Measurements from ENCODE around the gene SOX13. TPM values are rescaled to one million over a fixed set of nuclear protein-coding genes. Genes with fewer than 3 reads are reported as not detected.

SOX13 gene
- total RNA-seq, 6 experiments from 2014 or later: 9.9 to 13.5 (median 11.1) TPM

- Mint-ChIP-seq H3K36me3 (ENCODE audit: low read depth) (no peaks in the 10 kb centered on the region), H3K27me3 (ENCODE audit: insufficient read depth) (no peaks in the 10 kb centered on the region), H3K4me1 (ENCODE audit: low read depth) (peaks cover 46% of the 10 kb centered on the region), H3K27ac (no peak overlapping the region), H3K4me3 (no peak overlapping the region), H3K9me3 (no peaks in the 10 kb centered on the region)
- DNase-seq: no peak
- no peak for TF ChIP-seq CTCF (IDR thresholded peaks at IDR 0.05)
Measured at GRCh38 chr1:204081791-204082513, 9.0 kb downstream of the SOX13 start.

GRCh38 chr1:204083491-204083890 is 10.6 kb downstream of the SOX13 start:
- Mint-ChIP-seq H3K9me3 (no peaks in the 10 kb centered on the region), H3K27me3 (ENCODE audit: insufficient read depth) (no peaks in the 10 kb centered on the region; the same call in 1 of the 2 replicates), H3K36me3 (ENCODE audit: low read depth) (no peaks in the 10 kb centered on the region), H3K27ac (no peak overlapping the region), H3K4me3 (no peak overlapping the region), H3K4me1 (ENCODE audit: low read depth) (peaks cover 47% of the 10 kb centered on the region)
- no peak for TF ChIP-seq CTCF (IDR thresholded peaks at IDR 0.05)
- DNase-seq: no peak

- no peak overlapping the region for H3K4me3 Mint-ChIP-seq
- no peak for TF ChIP-seq CTCF (IDR thresholded peaks at IDR 0.05)
- H3K27me3 Mint-ChIP-seq (ENCODE audit: insufficient read depth): no peaks in the 10 kb centered on the region; the same call in 1 of the 2 replicates
- H3K9me3 Mint-ChIP-seq: no peaks in the 10 kb centered on the region
- DNase-seq: no peak
- peaks cover 51% of the 10 kb centered on the region for H3K4me1 Mint-ChIP-seq (ENCODE audit: low read depth)
- no peaks in the 10 kb centered on the region for H3K36me3 Mint-ChIP-seq (ENCODE audit: low read depth)
- H3K27ac Mint-ChIP-seq: no peak overlapping the region
Measured at GRCh38 chr1:204084247-204084772, 11.4 kb downstream of the SOX13 start.

GRCh38 chr1:204085876-204086275 is 13.0 kb downstream of the SOX13 start:
- H3K36me3 Mint-ChIP-seq (ENCODE audit: low read depth): no peaks in the 10 kb centered on the region
- DNase-seq: no peak
- H3K27ac Mint-ChIP-seq: no peak overlapping the region
- peaks cover 44% of the 10 kb centered on the region for H3K4me1 Mint-ChIP-seq (ENCODE audit: low read depth)
- H3K4me3 Mint-ChIP-seq: no peak overlapping the region
- no peaks in the 10 kb centered on the region; the same call in 1 of the 2 replicates for H3K27me3 Mint-ChIP-seq (ENCODE audit: insufficient read depth)
- H3K9me3 Mint-ChIP-seq: no peaks in the 10 kb centered on the region
- no peak for TF ChIP-seq CTCF (IDR thresholded peaks at IDR 0.05)

GRCh38 chr1:204087181-204087892 is 14.4 kb downstream of the SOX13 start:
- TF ChIP-seq CTCF (IDR thresholded peaks at IDR 0.05): no peak
- Mint-ChIP-seq H3K27me3 (ENCODE audit: insufficient read depth) (no peaks in the 10 kb centered on the region; the same call in 1 of the 2 replicates), H3K4me3 (no peak overlapping the region), H3K9me3 (no peaks in the 10 kb centered on the region), H3K4me1 (ENCODE audit: low read depth) (peaks cover 38% of the 10 kb centered on the region), H3K36me3 (ENCODE audit: low read depth) (no peaks in the 10 kb centered on the region), H3K27ac (no peak overlapping the region; the same call in 1 of the 2 replicates)
- no peak for DNase-seq
